ENCODE results near the gene ATOSB. TPM values are rescaled to one million over a fixed set of nuclear protein-coding genes. Genes with fewer than 3 reads are reported as not detected.

ATOSB gene
- total and polyA plus RNA-seq, 2 of the 8 experiments (the other 6 are each of a cell fraction or from before 2014, with no cell fraction given) = 6.9 to 10.4 TPM

- peak; percentile 85 to 98 for TF ChIP-seq SIN3A (conservative IDR thresholded peaks at IDR 0.05 in 1 of 2, IDR thresholded peaks at IDR 0.05 in 1 of 2; ENCODE audit: low read depth in 1 of 2, low read length in 2 of 2)
- TF ChIP-seq CBX8 (IDR thresholded peaks at IDR 0.05; ENCODE audit: borderline replicate concordance, low read depth, low read length) = no peak
- no peak for TF ChIP-seq BCL11A (IDR thresholded peaks at IDR 0.05; ENCODE audit: low read depth in 2 of 2, low read length in 2 of 2)
- peak in 1 of 2 experiments; percentile 84; a peak in 2 of 4 replicates for TF ChIP-seq HDAC2 (IDR thresholded peaks at IDR 0.05; ENCODE audit: borderline replicate concordance in 1 of 2, low read depth in 2 of 2, low read length in 2 of 2)
- TF ChIP-seq EZH2 (IDR thresholded peaks at IDR 0.05; ENCODE audit: low read depth, low read length, severe bottlenecking) = no peak
- peak; percentile 69 for TF ChIP-seq CHD2 (IDR thresholded peaks at IDR 0.05; ENCODE audit: low read length)
- TF ChIP-seq TCF12 (IDR thresholded peaks at IDR 0.05; ENCODE audit: low read depth, low read length) = no peak
- TF ChIP-seq KDM4A (IDR thresholded peaks at IDR 0.05; ENCODE audit: low read depth, low read length, severe bottlenecking) = peak; percentile 49
- TF ChIP-seq KDM5A (IDR thresholded peaks at IDR 0.05; ENCODE audit: low read length) = peak; percentile 89
- TF ChIP-seq CHD1 (IDR thresholded peaks at IDR 0.05; ENCODE audit: low read depth, low read length) = no peak
- TF ChIP-seq SIRT6 (IDR thresholded peaks at IDR 0.05; ENCODE audit: low read length) = no peak
- peak; percentile 65; the same call in 1 of the 2 replicates for TF ChIP-seq SP4 (IDR thresholded peaks at IDR 0.05; ENCODE audit: low read length)
- TF ChIP-seq RNF2 (IDR thresholded peaks at IDR 0.05; ENCODE audit: borderline replicate concordance, low read depth, low read length, missing control alignments, poor library complexity, severe bottlenecking) = no peak
- no peak for TF ChIP-seq KDM1A (IDR thresholded peaks at IDR 0.05; ENCODE audit: borderline replicate concordance, low read length)
- no peak for TF ChIP-seq CTBP2 (IDR thresholded peaks at IDR 0.05; ENCODE audit: borderline replicate concordance, insufficient read depth, insufficient read length, low read length)
- 0 out of 2 replicates have a peak, but pooled peaks have one; percentile 16 for TF ChIP-seq CREB1 (IDR thresholded peaks at IDR 0.05)
- TF ChIP-seq RFX5 (IDR thresholded peaks at IDR 0.05; ENCODE audit: borderline replicate concordance, low read depth, low read length) = peak; percentile 44; the same call in 1 of the 2 replicates
- peak; percentile 68; the same call in 1 of the 2 replicates for TF ChIP-seq GTF2F1 (IDR thresholded peaks at IDR 0.05; ENCODE audit: borderline replicate concordance, low read depth, low read length)
- TF ChIP-seq RXRA (IDR thresholded peaks at IDR 0.05; ENCODE audit: insufficient read depth, low read depth, low read length) = no peak
- TF ChIP-seq POLR2AphosphoS5 (IDR thresholded peaks at IDR 0.05; ENCODE audit: low read depth, low read length) = peak; percentile 27; the same call in 1 of the 2 replicates
- TF ChIP-seq PHF8 (conservative IDR thresholded peaks at IDR 0.05; ENCODE audit: low read depth, low read length) = peak; percentile 92
- TF ChIP-seq CEBPB (IDR thresholded peaks at IDR 0.05; ENCODE audit: low read depth, low read length) = no peak
- no peak for TF ChIP-seq BACH1 (IDR thresholded peaks at IDR 0.05; ENCODE audit: low read length)
- TF ChIP-seq TAF1 (IDR thresholded peaks at IDR 0.05; ENCODE audit: low read depth, low read length) = peak; percentile 93
Observed at GRCh38 chr9:35102769-35103659, 12.6 kb downstream of the ATOSB start, which contains the start of gene STOML2 (continued).

All from H1 (cell line).